Fibroblast of mammary gland (primary cell): Measurements from ENCODE around the gene TRIM15.

Source experiments
- DNase-seq: peaks from one replicate; pipeline ENCODE4 v3.0.0-alpha.2; 2010; ENCODE audit warnings: low read depth
- H3K4me3 ChIP-seq: 2 replicates; pipeline ENCODE4 v1.5.1; 2011; ENCODE audit warnings: low read depth, mild to moderate bottlenecking, low read length, moderate library complexity; ENCODE audit not compliant: control insufficient read depth
- TF ChIP-seq, protein P1 (sequence below): conservative IDR thresholded peaks from 2 replicates; pipeline ENCODE4 v1.5.1; 2011; ENCODE audit warnings: low read depth, low read length, inconsistent platforms; ENCODE audit not compliant: control insufficient read depth, insufficient read depth

Gene TRIM15

DNA sequence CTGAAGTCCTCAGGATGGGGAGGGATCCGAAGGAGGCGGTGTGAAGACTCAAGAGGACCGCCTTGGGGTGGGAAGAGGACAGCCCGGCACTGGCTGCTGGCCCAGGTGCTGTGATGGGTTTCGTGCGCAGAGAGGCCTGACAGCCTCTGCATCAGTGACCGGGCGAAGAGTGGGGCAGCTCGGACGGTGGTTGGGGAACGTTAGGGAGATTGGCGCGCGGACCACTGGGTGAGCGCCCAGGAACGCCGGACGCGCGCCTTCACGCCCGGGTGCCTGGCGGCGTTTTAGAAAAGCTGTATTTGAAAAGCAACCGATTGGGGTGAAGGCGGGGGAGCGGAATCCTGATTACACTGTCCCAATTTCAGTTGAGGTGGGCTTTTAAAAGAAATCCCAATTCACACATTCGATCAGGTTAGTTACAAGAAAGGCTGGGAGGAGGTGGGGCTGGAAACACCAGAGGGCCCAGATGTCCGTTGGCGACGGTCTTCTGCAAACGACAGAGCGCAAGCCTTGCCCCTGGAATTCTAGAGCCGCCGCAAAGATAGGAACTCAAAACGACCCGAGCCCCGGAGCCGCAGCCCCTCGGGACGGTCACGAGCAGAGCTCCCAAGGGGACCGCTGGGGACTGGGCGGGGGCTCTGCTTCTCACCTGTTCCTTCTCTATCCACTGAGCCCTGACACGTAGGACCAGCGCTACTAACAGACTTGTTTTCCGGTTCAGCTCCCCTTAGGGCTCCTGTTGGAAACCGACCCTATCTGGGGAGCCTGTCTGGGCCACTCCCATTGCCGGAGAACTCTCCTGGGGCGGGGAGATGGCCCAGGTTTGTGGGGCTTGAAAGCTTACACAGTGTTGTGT is 35.9 kb upstream of the TRIM15 start:
- TF ChIP-seq, protein P1, sequence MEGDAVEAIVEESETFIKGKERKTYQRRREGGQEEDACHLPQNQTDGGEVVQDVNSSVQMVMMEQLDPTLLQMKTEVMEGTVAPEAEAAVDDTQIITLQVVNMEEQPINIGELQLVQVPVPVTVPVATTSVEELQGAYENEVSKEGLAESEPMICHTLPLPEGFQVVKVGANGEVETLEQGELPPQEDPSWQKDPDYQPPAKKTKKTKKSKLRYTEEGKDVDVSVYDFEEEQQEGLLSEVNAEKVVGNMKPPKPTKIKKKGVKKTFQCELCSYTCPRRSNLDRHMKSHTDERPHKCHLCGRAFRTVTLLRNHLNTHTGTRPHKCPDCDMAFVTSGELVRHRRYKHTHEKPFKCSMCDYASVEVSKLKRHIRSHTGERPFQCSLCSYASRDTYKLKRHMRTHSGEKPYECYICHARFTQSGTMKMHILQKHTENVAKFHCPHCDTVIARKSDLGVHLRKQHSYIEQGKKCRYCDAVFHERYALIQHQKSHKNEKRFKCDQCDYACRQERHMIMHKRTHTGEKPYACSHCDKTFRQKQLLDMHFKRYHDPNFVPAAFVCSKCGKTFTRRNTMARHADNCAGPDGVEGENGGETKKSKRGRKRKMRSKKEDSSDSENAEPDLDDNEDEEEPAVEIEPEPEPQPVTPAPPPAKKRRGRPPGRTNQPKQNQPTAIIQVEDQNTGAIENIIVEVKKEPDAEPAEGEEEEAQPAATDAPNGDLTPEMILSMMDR: no peak
- no peak overlapping the region for H3K4me3 ChIP-seq
- DNase-seq: no peak

DNA sequence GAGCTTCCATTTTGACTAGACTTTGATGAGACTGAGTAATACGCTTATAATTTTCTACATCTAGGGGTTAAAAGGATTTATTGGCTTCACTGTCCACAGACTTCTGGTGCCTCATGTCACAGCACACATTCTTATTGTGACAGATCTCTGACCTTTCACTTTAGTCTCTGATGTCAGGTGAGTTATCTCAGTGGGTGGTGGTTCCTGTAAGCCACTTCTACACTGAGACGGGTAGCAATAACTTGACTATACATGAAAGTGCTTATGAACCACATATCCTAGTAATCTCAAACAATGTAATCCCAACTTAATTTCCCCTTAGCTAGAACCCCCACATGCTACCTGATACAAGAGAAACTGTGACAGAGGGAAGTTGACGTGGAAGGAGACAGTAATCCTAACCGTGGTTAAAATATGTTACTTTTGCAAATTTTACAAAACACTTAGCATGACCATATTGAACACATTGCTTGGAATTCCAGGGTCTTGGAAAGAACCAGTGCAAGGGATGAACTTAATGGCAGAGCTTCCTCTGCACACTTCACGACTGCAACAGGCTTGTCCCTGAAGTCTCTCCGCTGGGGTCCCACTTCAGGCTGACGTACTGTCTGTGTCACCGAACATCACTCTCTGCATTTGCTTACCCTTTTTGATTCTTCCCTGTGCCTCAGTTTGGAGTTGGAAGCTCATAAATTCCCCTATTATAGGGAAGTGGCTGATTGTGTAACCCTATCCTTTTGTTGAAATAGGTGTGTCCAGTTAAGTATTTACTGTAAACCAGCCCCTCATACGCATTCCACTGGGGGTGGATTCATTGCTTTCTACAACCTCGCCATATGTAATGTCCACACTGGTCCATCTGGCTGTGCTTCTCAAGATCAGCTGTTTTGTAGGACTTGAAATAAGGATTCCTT is 33.8 kb upstream of the TRIM15 start:
- no peak for DNase-seq
- no peak overlapping the region for H3K4me3 ChIP-seq
- TF ChIP-seq, protein P1: no peak

DNA sequence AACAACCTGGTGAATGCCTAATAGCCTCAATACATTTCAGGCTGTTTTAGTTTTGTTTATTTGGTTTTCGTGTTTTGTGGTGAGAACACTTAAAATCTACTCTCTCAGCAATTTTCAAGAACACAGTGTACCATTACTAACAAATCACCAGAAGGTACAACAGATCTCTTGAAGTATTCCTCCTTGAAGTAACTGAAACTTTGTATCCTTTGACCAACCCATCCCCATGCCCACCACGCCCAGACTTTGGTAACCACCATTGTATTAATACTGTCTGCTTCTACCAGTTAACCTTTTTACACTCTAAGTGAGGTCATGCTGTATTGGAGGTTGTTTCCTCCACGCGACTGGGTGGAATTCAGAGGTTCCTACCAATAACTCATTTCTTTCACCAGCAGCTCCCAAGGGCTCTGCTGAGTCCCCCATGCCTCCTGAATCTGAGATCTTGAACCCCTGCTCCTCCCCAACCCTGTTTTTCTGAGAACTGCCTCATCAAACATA is 33.1 kb upstream of the TRIM15 start:
- H3K4me3 ChIP-seq: no peak overlapping the region
- TF ChIP-seq, protein P1: no peak
- DNase-seq: no peak

DNA sequence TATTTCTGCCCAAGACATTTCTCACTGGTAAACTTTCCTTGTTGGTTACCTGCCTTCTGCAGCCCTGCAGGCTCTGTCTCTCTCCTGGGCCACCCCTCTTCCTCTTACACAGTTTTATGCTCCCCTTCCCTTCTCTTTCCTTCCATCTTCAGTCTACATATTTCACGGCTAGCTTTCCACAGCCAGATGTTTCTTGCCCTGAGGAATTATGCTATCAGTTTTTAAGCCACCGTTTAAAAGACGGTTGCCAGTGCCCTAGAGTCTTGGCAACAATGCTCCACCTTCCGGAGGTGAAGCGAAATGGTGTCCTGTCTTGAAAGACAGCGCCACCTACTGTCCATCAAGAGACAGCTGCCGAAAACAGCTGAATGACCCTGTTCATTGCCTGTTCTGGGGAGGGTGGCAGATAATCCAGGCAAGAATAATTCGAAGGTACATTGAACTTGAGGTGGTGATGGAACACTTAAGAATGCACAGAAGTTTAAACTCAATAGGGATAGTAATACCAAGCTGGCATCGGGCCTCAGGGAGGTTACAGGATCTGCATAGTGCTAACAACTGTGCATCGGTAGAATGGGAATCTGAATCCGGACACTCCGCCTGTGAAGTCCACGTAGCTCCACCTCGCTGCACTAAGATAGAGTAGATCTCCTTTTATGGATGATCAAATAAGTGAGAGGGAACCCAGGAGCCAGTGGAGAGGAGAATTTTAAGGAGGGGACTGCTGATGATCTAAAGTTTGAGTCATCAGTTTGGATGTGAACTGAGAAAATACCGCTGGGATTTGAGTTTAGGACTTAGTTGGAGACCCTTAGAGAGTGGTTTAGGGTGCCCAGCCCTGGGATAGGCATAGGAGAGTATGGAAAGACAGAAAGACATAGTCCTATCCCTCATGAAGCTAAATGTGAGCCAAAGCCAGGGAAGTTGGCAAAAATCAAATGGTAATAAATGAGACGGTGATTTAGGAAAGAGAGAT is 32.2 kb upstream of the TRIM15 start:
- TF ChIP-seq, protein P1: peak; percentile 100
- peak; percentile 81 for DNase-seq
- no peak overlapping the region for H3K4me3 ChIP-seq

DNA sequence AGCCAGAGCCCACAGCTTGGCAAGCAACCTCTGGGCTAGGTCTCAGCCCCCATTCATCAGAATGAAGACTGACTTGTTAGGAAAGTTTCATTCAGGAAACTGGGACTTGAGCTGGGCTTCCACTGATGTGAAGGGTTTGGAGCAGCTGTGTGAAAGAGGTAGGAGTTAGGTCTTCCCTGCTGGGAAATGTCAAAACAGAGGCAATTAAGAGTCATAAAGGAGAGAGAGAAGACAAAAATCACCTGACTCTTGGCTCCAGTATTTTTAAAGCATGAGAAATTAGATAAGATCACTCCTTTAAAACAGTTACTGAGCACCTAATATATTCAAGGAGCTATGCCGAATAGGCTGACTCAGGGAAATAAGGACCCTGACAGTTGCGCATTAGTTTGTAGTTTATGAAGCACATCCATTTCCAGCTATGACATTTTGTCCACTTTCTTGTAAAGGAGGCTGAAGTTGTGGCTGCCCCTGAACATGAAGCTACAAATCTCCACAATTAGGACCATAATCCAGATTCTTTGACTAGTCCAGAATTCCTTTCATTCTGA is 31.3 kb upstream of the TRIM15 start:
- no peak overlapping the region for H3K4me3 ChIP-seq
- TF ChIP-seq, protein P1: no peak
- no peak for DNase-seq
